ENCODE measurements around the gene CAB39.

DNA sequence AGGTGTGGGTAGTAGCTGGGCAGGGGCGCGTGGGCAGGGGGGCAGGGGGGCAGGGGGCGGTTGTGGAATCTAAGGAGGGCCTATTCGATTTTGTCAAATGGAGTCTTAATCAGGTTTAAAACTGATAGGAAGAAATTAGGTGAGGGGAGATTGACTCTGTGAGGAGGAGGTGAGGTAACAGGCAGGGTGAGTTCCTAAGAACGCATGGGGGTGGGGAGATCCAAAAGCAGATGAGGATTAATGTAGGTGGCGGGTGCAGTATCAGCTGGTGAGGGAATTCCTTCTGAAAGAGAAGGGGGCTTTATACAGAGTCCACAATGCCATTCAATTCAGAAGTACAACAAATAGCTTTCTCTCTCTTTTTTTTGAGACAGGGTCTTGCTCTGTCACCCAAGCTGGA, 72.7 kb downstream of the CAB39 start:
- TF ChIP-seq CTCF (conservative IDR thresholded peaks at IDR 0.05) = no peak
- no peak for TF ChIP-seq EZH2 (IDR thresholded peaks at IDR 0.05; ENCODE audit: low read depth)

All from PC-9 (cell line).